ENCODE results near the gene NCDN. TPM values are rescaled to one million over a fixed set of nuclear protein-coding genes. Genes with fewer than 3 reads are reported as not detected.

NCDN gene
- total and polyA plus RNA-seq, 3 donors from 2014 or later, result 27.3 to 33.9 (median 33.8) TPM

DNA sequence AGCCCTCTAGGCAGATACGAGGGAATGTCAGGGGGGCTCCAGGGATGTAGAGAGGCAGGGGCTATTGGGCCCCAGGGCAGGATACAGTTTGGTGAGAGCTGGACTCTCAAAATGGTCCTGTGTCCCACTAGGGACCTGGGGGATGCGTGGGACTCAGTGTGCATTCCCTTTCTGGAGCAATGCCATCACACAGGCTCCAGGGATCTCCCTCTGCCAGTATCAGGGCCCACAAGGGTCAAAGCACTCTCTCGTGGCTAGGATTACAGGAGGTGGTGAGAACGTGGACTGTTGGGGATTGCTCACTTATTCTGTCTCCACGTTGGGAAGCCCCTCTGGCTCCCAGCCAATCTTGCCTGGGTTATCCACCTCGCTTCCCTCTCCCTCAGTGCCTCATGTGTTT is 26.2 kb upstream of the NCDN start:
- no peaks in the 10 kb centered on the region for H3K4me1 ChIP-seq
- H3K27ac ChIP-seq, result no peak overlapping the region
- intact Hi-C loops (cut with DNase I; ENCODE audit: low total_unique reads), result no loop called here

DNA sequence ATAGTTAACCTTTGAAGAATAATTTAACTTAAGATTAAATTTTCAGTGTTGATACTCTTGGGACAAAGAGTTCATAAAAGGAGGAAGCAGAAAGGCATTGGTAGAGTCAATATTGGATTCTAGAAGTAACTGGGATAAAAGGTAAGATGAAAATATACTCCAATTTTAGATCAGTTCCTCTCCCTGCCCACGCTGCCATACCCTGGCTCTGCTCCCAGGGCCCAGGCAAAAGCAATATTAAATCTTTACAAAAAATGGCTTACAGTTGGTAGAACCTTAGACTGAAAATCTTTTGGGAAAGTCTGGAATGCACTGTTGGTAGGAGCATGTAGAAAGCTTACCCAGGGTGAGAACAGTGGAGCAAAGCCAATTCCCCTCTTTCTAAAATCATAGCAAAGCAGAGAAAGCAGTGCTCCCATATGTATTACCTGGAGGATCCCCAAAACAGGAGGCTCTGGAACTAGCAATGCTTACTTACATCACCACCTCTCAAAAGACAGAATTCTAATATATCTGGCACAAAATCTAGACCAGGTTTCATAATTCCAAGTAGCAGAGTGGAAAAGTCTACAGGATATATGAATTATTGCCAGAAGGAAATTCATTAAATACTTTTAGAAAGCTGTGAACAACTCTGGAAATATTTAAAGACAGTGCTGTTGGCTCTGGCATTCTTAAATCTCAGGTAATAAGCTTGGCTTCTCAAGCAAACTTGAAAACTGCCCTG is 24.9 kb upstream of the NCDN start:
- WGBS, 2 donors, result 75 to 89% methylated on average over 1 of the region's 1 CpG
- Histone ChIP-seq H3K27me3 (no peaks in the 10 kb centered on the region), H3K36me3 (ENCODE audit: low read depth, missing control alignments) (no peaks in the 10 kb centered on the region), H3K4me1 (no peaks in the 10 kb centered on the region), H3K9me3 (no peaks in the 10 kb centered on the region), H3K27ac (no peak overlapping the region), H3K4me3 (no peak overlapping the region)
- intact Hi-C loops (cut with DNase I; ENCODE audit: low total_unique reads), result no loop called here
- TF ChIP-seq CTCF (IDR thresholded peaks at IDR 0.05) (no peak), POLR2A (IDR thresholded peaks at IDR 0.05) (no peak)
- DNase-seq, result no peak

More for the DNA sequence above, 26.2 kb upstream of the NCDN start:
- Histone ChIP-seq H3K36me3 (ENCODE audit: low read depth, missing control alignments) (no peaks in the 10 kb centered on the region), H3K4me3 (no peak overlapping the region), H3K9me3 (no peaks in the 10 kb centered on the region), H3K27me3 (no peaks in the 10 kb centered on the region)
- no peak for DNase-seq
- TF ChIP-seq CTCF (IDR thresholded peaks at IDR 0.05) (no peak), POLR2A (IDR thresholded peaks at IDR 0.05) (no peak)
- WGBS, 2 donors, result 78% methylated on average over 4 to 6 of the region's 6 CpGs

- no peak overlapping the region for H3K27ac ChIP-seq
- 11 to 49% methylated on average over 1 of the region's 1 CpG for WGBS, 2 donors
- no peaks in the 10 kb centered on the region for H3K9me3 ChIP-seq
- no peaks in the 10 kb centered on the region for H3K27me3 ChIP-seq
- intact Hi-C loops (cut with DNase I; ENCODE audit: low total_unique reads), result no loop called here
- TF ChIP-seq CTCF (IDR thresholded peaks at IDR 0.05), result no peak
- TF ChIP-seq POLR2A (IDR thresholded peaks at IDR 0.05), result no peak
- no peaks in the 10 kb centered on the region for H3K36me3 ChIP-seq (ENCODE audit: low read depth, missing control alignments)
- no peaks in the 10 kb centered on the region for H3K4me1 ChIP-seq
- H3K4me3 ChIP-seq, result no peak overlapping the region
- DNase-seq, result no peak
These were observed 24.0 kb upstream of the NCDN start for GRCh38 chr1:35533586-35533985.

GRCh38 chr1:35535243-35535642 is 22.4 kb upstream of the NCDN start:
- H3K4me1 ChIP-seq, result peaks cover 8% of the 10 kb centered on the region
- H3K4me3 ChIP-seq, result no peak overlapping the region
- no peak for DNase-seq
- no peaks in the 10 kb centered on the region for H3K27me3 ChIP-seq
- TF ChIP-seq POLR2A (IDR thresholded peaks at IDR 0.05), result no peak
- H3K27ac ChIP-seq, result no peak overlapping the region
- no peaks in the 10 kb centered on the region for H3K36me3 ChIP-seq (ENCODE audit: low read depth, missing control alignments)
- intact Hi-C loops (cut with DNase I; ENCODE audit: low total_unique reads), result no loop called here
- H3K9me3 ChIP-seq, result no peaks in the 10 kb centered on the region

- no peak overlapping the region for H3K27ac ChIP-seq
- 86 to 90% methylated on average over 2 of the region's 2 CpGs for WGBS, 2 donors
- intact Hi-C loops (cut with DNase I; ENCODE audit: low total_unique reads), result no loop called here
These were observed 20.9 kb upstream of the NCDN start for GRCh38 chr1:35536556-35537162.

More at GRCh38 chr1:35536556-35537162, 20.9 kb upstream of the NCDN start:
- TF ChIP-seq POLR2A (IDR thresholded peaks at IDR 0.05), result no peak
- TF ChIP-seq CTCF (IDR thresholded peaks at IDR 0.05), result no peak
- no peak for DNase-seq
- Histone ChIP-seq H3K9me3 (no peaks in the 10 kb centered on the region), H3K27me3 (no peaks in the 10 kb centered on the region), H3K36me3 (ENCODE audit: low read depth, missing control alignments) (no peaks in the 10 kb centered on the region), H3K4me1 (peaks cover 9% of the 10 kb centered on the region), H3K4me3 (no peak overlapping the region)

All from testis (tissue), 3 donors.